Type B pancreatic cell (in vitro differentiated cells): ENCODE measurements around the gene ADAD1. TPM values are rescaled to one million over a fixed set of nuclear protein-coding genes. Genes with fewer than 3 reads are reported as not detected.
A peak's percentile ranks its signal among the peaks of the same experiment; 100 is the strongest.

Experiments
- DNase-seq: peaks from one replicate; pipeline ENCODE4 v3.0.0; 2021; ENCODE audit warnings: mixed read lengths; ENCODE audit not compliant: unreplicated experiment; ENCODE audit errors: extremely low spot score
- H3K27ac Mint-ChIP-seq: 2 replicates; pipeline ENCODE4 v1.8.0; 2021; ENCODE audit warnings: mild to moderate bottlenecking, mixed read lengths
- H3K27me3 Mint-ChIP-seq: 2 replicates; pipeline ENCODE4 v1.8.0; 2021; ENCODE audit warnings: mixed read lengths
- H3K36me3 Mint-ChIP-seq: 2 replicates; pipeline ENCODE4 v1.8.0; 2021; ENCODE audit warnings: mixed read lengths
- H3K4me1 Mint-ChIP-seq: one replicate; pipeline ENCODE4 v1.8.0; 2021; ENCODE audit warnings: mixed read lengths; ENCODE audit not compliant: unreplicated experiment
- H3K4me3 Mint-ChIP-seq: 2 replicates; pipeline ENCODE4 v1.8.0; 2021; ENCODE audit warnings: mild to moderate bottlenecking, mixed read lengths
- H3K9me3 Mint-ChIP-seq: 2 replicates; pipeline ENCODE4 v1.8.0; 2021; ENCODE audit warnings: mixed read lengths
- CTCF ChIP-seq: fragments of 200-600 bp; sonication (generic); conservative IDR thresholded peaks from 2 replicates; pipeline ENCODE4 v1.5.0; 2021; ENCODE audit warnings: antibody characterized with exemption, mild to moderate bottlenecking
- total RNA-seq: library from RNA; stranded (reverse); gene quantifications from 2 replicates; pipeline ENCODE4 v1.2.1, GENCODE V29; 2021; ENCODE audit warnings: low replicate concordance

ADAD1 gene
- total RNA-seq, 1 donor from 2014 or later = not detected

- Mint-ChIP-seq H3K4me1 (no peaks in the 10 kb centered on the region), H3K36me3 (no peaks in the 10 kb centered on the region), H3K9me3 (no peaks in the 10 kb centered on the region), H3K27ac (no peak overlapping the region), H3K27me3 (no peaks in the 10 kb centered on the region), H3K4me3 (no peak overlapping the region)
- no peak for TF ChIP-seq CTCF
- no peak for DNase-seq
These were observed 33.7 kb downstream of the ADAD1 start for GRCh38 chr4:122412547-122412946.

- Mint-ChIP-seq H3K9me3 (no peaks in the 10 kb centered on the region), H3K4me3 (no peak overlapping the region), H3K4me1 (no peaks in the 10 kb centered on the region), H3K27me3 (no peaks in the 10 kb centered on the region), H3K36me3 (no peaks in the 10 kb centered on the region), H3K27ac (no peak overlapping the region)
- DNase-seq = no peak
- TF ChIP-seq CTCF = no peak
These were observed 44.4 kb downstream of the ADAD1 start for GRCh38 chr4:122423246-122423645.

- Mint-ChIP-seq H3K27me3 (no peaks in the 10 kb centered on the region), H3K36me3 (no peaks in the 10 kb centered on the region), H3K9me3 (no peaks in the 10 kb centered on the region), H3K4me3 (no peak overlapping the region), H3K27ac (no peak overlapping the region), H3K4me1 (no peaks in the 10 kb centered on the region)
- no peak for DNase-seq
- TF ChIP-seq CTCF = no peak
These were observed 52.5 kb downstream of the ADAD1 start for GRCh38 chr4:122431351-122431750.

GRCh38 chr4:122434285-122434684, 55.5 kb downstream of the ADAD1 start:
- Mint-ChIP-seq H3K27ac (no peak overlapping the region), H3K9me3 (no peaks in the 10 kb centered on the region), H3K4me3 (no peak overlapping the region), H3K4me1 (no peaks in the 10 kb centered on the region), H3K36me3 (no peaks in the 10 kb centered on the region), H3K27me3 (no peaks in the 10 kb centered on the region)
- no peak for TF ChIP-seq CTCF
- no peak for DNase-seq

GRCh38 chr4:122450847-122451246, 72.0 kb downstream of the ADAD1 start:
- Mint-ChIP-seq H3K4me1 (no peaks in the 10 kb centered on the region), H3K27me3 (no peaks in the 10 kb centered on the region), H3K4me3 (no peak overlapping the region), H3K36me3 (no peaks in the 10 kb centered on the region), H3K27ac (no peak overlapping the region), H3K9me3 (no peaks in the 10 kb centered on the region)
- DNase-seq = no peak
- peak; percentile 22 for TF ChIP-seq CTCF

GRCh38 chr4:122453384-122453995, 74.7 kb downstream of the ADAD1 start:
- Mint-ChIP-seq H3K4me3 (no peak overlapping the region), H3K36me3 (no peaks in the 10 kb centered on the region), H3K4me1 (no peaks in the 10 kb centered on the region), H3K27me3 (no peaks in the 10 kb centered on the region), H3K27ac (no peak overlapping the region), H3K9me3 (no peaks in the 10 kb centered on the region)
- no peak for TF ChIP-seq CTCF
- no peak for DNase-seq
